NT2/D1 (cell line): ENCODE results near the gene PPP3CA.

ENCODE experiments used
- DNase-seq: peaks from one replicate; pipeline ENCODE4 v3.0.0-alpha.2; 2011; ENCODE audit warnings: low read depth, low spot score
- H3K27me3 ChIP-seq: 2 replicates; pipeline ENCODE4 v1.6.0; 2011; ENCODE audit warnings: mild to moderate bottlenecking; ENCODE audit not compliant: insufficient read length, insufficient read depth
- H3K36me3 ChIP-seq: 2 replicates; pipeline ENCODE4 v1.6.1; 2011; ENCODE audit warnings: mild to moderate bottlenecking, low read length, mixed read lengths; ENCODE audit not compliant: insufficient read depth, insufficient read length
- H3K4me1 ChIP-seq: 2 replicates; pipeline ENCODE4 v1.5.1; 2011; ENCODE audit not compliant: insufficient read depth, insufficient read length
- H3K4me3 ChIP-seq: 2 replicates; pipeline ENCODE4 v1.5.1; 2011; ENCODE audit warnings: low read depth; ENCODE audit not compliant: insufficient read length
- H3K9ac ChIP-seq: 2 replicates; pipeline ENCODE4 v1.6.0; 2011; ENCODE audit warnings: low read depth; ENCODE audit not compliant: insufficient read length
- H3K9me3 ChIP-seq: 2 replicates; pipeline ENCODE4 v1.5.1; 2011; ENCODE audit warnings: mild to moderate bottlenecking, low read length; ENCODE audit not compliant: insufficient read depth
- SUZ12 ChIP-seq: IDR thresholded peaks from 2 replicates; pipeline ENCODE4 v1.6.1; 2011; ENCODE audit not compliant: insufficient read length, insufficient read depth; ENCODE audit errors: extremely low read depth
- YY1 ChIP-seq: IDR thresholded peaks from 2 replicates; pipeline ENCODE4 v1.6.1; 2011; ENCODE audit not compliant: insufficient read length, insufficient read depth
- ZNF274 ChIP-seq: IDR thresholded peaks from 2 replicates; pipeline ENCODE4 v1.6.1; 2011; ENCODE audit warnings: mild to moderate bottlenecking, low read depth, low read length

Gene PPP3CA

DNA sequence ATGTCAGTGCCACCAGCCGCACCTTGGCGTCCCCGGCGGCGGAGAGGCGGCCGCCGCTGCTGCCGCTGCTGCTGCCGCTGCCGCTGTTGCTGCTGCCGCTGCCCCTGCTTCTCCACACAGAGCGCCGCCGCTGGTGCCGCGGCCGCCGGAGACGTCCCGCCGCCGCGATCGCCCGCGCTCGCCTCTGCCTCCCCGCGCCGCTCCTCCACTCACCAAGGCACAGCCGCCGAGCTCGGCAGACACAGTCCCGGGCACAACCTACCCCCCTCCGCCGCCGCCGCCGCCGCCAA is at the start of gene PPP3CA:
TSS of gene PPP3CA (minus strand) at position 260 of the 290 bp plus-strand sequence.
- H3K9me3 ChIP-seq = no peaks in the 10 kb centered on the region
- peaks cover 2% of the 10 kb centered on the region for H3K4me1 ChIP-seq
- DNase-seq = no peak
- no peak for TF ChIP-seq ZNF274
- no peak for TF ChIP-seq YY1
- no peak for TF ChIP-seq SUZ12
- peak within 1 kb of the TSS; percentile 75 for H3K4me3 ChIP-seq
- no peaks in the 10 kb centered on the region for H3K36me3 ChIP-seq
- H3K9ac ChIP-seq = peak within 1 kb of the TSS; percentile 87
- peaks cover 16% of the 10 kb centered on the region for H3K27me3 ChIP-seq

DNA sequence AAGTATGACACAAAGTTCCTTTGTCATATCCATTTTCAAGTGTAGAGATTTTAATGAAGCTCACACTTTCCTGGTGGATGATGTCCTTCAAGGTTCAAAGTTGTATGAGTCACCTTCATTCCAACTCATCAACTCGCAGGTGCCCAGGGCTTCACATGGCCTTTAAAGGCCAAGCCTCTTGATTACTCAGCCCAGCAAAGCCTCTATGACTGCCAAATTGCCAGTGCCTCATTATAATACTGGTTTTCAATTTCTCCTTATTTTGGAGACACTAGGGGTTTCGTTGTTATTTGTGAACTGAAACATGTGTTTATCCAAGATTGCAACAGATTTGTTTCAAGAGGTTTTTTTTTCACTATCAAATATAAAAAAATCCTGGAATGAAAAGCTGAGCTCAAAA is 45.9 kb upstream of the PPP3CA start:
- no peaks in the 10 kb centered on the region for H3K4me1 ChIP-seq
- H3K9ac ChIP-seq = no peak overlapping the region
- DNase-seq = no peak
- no peak overlapping the region for H3K4me3 ChIP-seq
- H3K27me3 ChIP-seq = no peaks in the 10 kb centered on the region
- TF ChIP-seq SUZ12 (no peak), YY1 (no peak), ZNF274 (no peak)
- no peaks in the 10 kb centered on the region for H3K36me3 ChIP-seq
- no peaks in the 10 kb centered on the region for H3K9me3 ChIP-seq

DNA sequence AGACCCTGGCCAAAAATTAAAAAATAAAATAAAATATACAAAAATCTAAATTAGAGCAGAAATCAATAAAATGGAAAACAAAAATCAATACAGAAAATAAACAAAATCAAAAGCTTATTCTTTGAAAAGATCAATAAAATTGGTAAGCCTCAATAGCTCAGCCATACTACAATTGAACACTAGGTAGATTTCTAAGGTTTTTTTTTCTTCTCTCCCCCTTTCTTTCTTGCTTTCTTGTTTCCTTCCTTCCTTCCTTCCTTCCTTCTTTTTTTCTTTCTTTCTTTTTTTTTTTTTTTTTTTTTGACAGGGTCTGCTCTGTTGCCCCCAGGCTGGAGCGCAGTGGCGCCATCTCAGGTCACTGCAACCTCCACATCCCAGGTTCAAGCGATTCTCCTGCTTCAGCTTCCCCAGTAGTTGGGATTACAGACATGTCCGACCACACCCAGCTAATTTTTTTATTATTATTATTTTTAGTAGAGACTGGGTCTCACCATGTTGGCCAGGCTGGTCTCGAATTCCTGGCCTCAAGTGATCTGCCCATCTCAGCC is 23.4 kb upstream of the PPP3CA start:
- Histone ChIP-seq H3K4me3 (no peak overlapping the region), H3K27me3 (no peaks in the 10 kb centered on the region), H3K9me3 (no peaks in the 10 kb centered on the region), H3K9ac (no peak overlapping the region), H3K4me1 (no peaks in the 10 kb centered on the region), H3K36me3 (no peaks in the 10 kb centered on the region)
- TF ChIP-seq YY1 = no peak
- no peak for TF ChIP-seq ZNF274
- TF ChIP-seq SUZ12 = no peak
- no peak for DNase-seq

DNA sequence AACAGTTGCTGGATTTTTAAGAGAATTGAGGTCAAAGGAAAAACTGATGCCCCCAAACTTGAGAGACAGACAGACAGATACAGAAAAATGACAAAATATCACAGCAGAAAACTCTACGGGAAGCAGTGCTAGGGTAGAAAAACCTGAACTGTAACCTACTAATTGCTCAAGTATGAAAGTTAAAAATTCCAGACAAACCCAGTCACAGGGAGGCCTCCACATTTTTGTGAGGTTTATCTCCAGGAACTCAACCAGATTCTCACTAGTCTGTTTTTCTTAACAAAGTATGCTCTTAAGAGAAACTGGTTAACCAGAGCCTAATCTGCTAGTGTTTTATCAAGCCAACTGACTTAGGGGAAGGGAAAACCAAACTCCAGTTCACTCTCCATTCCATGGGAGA is 19.9 kb upstream of the PPP3CA start:
- no peak for DNase-seq
- H3K9me3 ChIP-seq = no peaks in the 10 kb centered on the region
- H3K9ac ChIP-seq = no peak overlapping the region
- no peak overlapping the region for H3K4me3 ChIP-seq
- TF ChIP-seq SUZ12 = no peak
- H3K36me3 ChIP-seq = no peaks in the 10 kb centered on the region
- H3K27me3 ChIP-seq = no peaks in the 10 kb centered on the region
- H3K4me1 ChIP-seq = no peaks in the 10 kb centered on the region

DNA sequence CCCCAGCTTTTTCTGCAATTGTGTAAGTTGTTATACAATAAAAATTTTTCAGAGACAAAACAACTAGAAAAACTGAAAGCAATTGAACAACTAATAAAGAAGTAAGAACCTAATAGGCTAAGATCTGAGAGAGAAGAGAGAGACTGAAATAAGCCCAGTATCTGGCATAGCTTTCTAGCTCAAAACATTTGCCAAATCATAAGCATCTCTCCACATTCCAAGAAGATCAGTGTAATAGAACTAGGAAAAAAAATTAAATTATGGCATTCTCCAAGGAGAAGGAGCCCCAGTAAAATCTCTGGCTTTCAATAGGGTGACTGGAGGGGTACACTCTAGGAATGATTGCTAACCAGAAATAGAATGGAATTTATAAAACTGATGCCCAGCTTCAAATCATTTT is 19.0 kb upstream of the PPP3CA start:
- Histone ChIP-seq H3K9me3 (no peaks in the 10 kb centered on the region), H3K27me3 (no peaks in the 10 kb centered on the region), H3K4me3 (no peak overlapping the region), H3K4me1 (no peaks in the 10 kb centered on the region), H3K9ac (no peak overlapping the region), H3K36me3 (no peaks in the 10 kb centered on the region)
- TF ChIP-seq ZNF274 = no peak
- TF ChIP-seq SUZ12 = no peak
- TF ChIP-seq YY1 = no peak
- DNase-seq = no peak

DNA sequence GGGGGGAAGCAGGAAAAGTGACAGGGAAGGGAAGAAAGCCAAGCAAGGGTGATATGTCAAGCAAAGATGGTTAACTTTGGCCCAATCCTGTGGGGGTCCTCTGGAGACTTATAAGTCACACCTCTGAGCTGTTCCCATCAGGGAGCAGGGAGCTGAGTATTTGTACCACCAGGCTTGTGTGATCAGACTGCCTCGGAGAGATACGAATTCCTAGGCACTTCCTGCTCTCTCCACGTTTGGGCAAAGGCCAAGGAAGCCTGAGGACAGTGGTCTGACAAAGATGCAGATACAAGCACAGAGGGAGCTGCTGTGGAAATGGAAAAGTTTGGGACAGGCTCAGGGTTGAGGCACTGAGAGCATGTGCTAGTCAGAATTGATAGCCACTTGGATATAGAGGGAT is 10.4 kb upstream of the PPP3CA start:
- Histone ChIP-seq H3K4me1 (no peaks in the 10 kb centered on the region), H3K9me3 (no peaks in the 10 kb centered on the region), H3K36me3 (no peaks in the 10 kb centered on the region), H3K4me3 (no peak overlapping the region), H3K9ac (no peak overlapping the region), H3K27me3 (no peaks in the 10 kb centered on the region)
- no peak for DNase-seq
- TF ChIP-seq YY1 (no peak), ZNF274 (no peak), SUZ12 (no peak)

DNA sequence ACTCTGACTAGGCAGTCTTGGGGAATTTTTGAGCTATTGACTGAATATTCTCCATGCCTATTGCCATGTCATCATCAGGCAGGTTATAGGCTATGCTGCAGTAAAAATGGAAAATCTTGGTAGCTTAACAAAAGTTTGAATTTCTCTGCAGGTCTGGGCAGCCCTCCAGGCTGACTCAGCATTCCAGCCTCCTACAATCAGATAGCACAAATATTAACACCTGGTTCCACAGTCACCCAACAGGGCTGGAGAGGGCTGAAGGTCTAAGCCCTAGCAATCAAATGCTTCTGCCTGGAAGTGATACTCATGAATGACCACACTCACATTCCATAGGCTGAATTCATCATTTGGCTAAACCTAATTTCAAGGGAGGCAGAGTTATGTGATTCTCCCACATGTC is 9.6 kb upstream of the PPP3CA start:
- no peak overlapping the region for H3K9ac ChIP-seq
- H3K9me3 ChIP-seq = no peaks in the 10 kb centered on the region
- H3K36me3 ChIP-seq = no peaks in the 10 kb centered on the region
- H3K4me1 ChIP-seq = no peaks in the 10 kb centered on the region
- TF ChIP-seq ZNF274 (no peak), YY1 (no peak), SUZ12 (no peak)
- no peak for DNase-seq
- H3K27me3 ChIP-seq = no peaks in the 10 kb centered on the region
- no peak overlapping the region for H3K4me3 ChIP-seq
